Thyroid gland (tissue), 4 donors: Measurements from ENCODE around the gene MYPN. TPM values are rescaled to one million over a fixed set of nuclear protein-coding genes. Genes with fewer than 3 reads are reported as not detected.

Source experiments
- DNase-seq, 2 donors: peaks; one replicate each; pipeline ENCODE4 v3.0.0-alpha.2; 2019
- H3K27ac ChIP-seq, 3 donors: fragments of 200-600 bp; sonication (generic); 1 replicate in 2 of 3; 2 replicates in 1 of 3; pipeline ENCODE4 v1.5.1; 2016 to 2019; ENCODE audit warnings: mild to moderate bottlenecking in 1 of 3, moderate library complexity in 1 of 3
- H3K27me3 ChIP-seq: fragments of 200-600 bp; sonication (generic); one replicate; pipeline ENCODE4 v1.5.1; 2019
- H3K36me3 ChIP-seq, 2 donors: fragments of 200-600 bp; sonication (generic); one replicate each; pipeline ENCODE4 v1.5.1; 2016 to 2019
- H3K4me1 ChIP-seq, 2 donors: fragments of 200-600 bp; sonication (generic); one replicate each; pipeline ENCODE4 v1.5.1; 2017 to 2019
- H3K4me3 ChIP-seq, 3 donors: fragments of 200-600 bp; sonication (generic); replicated peaks in 1 of 3; 1 replicate in 2 of 3; 2 replicates in 1 of 3; pipeline ENCODE4 v1.5.1; 2016; ENCODE audit warnings: mild to moderate bottlenecking in 1 of 3
- H3K9me3 ChIP-seq: fragments of 200-600 bp; sonication (generic); one replicate; pipeline ENCODE4 v1.5.1; 2017
- POLR2A ChIP-seq, 2 donors: fragments of 450-650 bp; IDR thresholded peaks; one replicate each; pipeline ENCODE4 v1.6.1; 2017; ENCODE audit warnings: antibody characterized with exemption in 2 of 2, mild to moderate bottlenecking in 2 of 2, moderate library complexity in 1 of 2
- WGBS, 2 donors: methylation state at CpG; one replicate each; pipeline ENCODE4 v1.1.5; 2017; 5-methylcytosine and 5-hydroxymethylcytosine counted together
- intact Hi-C: fragments of 100-400 bp; cut with DNase I; formaldehyde crosslinking; loops from one replicate; pipeline ENCODE4 v1.15.1; 2023
- total RNA-seq, 4 donors: library from RNA; depleted of rRNA; stranded (reverse); fragments of >200 nt; gene quantifications; one replicate each; pipeline ENCODE4 v1.2.3, GENCODE V29; 2016
- TF ChIP-seq, protein P1 (sequence below), 6 experiments: fragments of 200-600 bp in 3 of 6; fragments of 450-650 bp in 3 of 6; sonication (generic) in 3 of 6; IDR thresholded peaks; one replicate each; pipeline ENCODE4 v1.5.1; 2016 to 2019; ENCODE audit warnings: antibody characterized with exemption in 6 of 6, mild to moderate bottlenecking in 2 of 6, inconsistent platforms in 1 of 6, moderate library complexity in 1 of 6

MYPN gene
- total RNA-seq, 4 donors from 2014 or later, result 0.11 TPM; not detected in 3

DNA sequence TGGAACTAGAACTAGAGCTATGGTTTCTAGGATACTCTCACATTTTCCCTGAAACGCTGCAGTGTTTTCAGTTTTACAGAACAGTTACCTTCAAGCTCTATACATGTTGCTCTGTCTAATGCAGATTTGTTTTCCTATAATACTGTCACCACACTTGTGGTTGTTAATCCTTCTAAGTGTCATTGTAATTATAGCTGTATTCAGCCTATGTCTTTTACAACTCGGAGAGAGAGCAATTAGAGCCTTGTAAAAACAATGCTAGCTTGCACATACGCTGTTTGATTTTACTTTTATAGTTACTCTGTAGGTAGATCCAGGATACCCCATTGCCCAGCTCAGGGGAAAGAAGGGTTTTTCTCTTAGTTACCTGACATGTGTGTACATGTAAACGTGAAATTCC lies 67.5 kb downstream of the MYPN start:
- intact Hi-C loops, result no loop called here
- WGBS, 2 donors, result 81 to 82% methylated on average over 4 of the region's 4 CpGs
- no peaks in the 10 kb centered on the region for H3K9me3 ChIP-seq
- TF ChIP-seq, protein P1, sequence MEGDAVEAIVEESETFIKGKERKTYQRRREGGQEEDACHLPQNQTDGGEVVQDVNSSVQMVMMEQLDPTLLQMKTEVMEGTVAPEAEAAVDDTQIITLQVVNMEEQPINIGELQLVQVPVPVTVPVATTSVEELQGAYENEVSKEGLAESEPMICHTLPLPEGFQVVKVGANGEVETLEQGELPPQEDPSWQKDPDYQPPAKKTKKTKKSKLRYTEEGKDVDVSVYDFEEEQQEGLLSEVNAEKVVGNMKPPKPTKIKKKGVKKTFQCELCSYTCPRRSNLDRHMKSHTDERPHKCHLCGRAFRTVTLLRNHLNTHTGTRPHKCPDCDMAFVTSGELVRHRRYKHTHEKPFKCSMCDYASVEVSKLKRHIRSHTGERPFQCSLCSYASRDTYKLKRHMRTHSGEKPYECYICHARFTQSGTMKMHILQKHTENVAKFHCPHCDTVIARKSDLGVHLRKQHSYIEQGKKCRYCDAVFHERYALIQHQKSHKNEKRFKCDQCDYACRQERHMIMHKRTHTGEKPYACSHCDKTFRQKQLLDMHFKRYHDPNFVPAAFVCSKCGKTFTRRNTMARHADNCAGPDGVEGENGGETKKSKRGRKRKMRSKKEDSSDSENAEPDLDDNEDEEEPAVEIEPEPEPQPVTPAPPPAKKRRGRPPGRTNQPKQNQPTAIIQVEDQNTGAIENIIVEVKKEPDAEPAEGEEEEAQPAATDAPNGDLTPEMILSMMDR (IDR thresholded peaks at IDR 0.05), result no peak
- no peak for TF ChIP-seq POLR2A (IDR thresholded peaks at IDR 0.05)
- no peak for DNase-seq
- H3K4me3 ChIP-seq, result no peak overlapping the region
- no peaks in the 10 kb centered on the region for H3K36me3 ChIP-seq
- H3K27ac ChIP-seq, result no peak overlapping the region
- no peaks in the 10 kb centered on the region for H3K27me3 ChIP-seq
- H3K4me1 ChIP-seq, result peaks cover 0 to 7% of the 10 kb centered on the region in 2 donors

DNA sequence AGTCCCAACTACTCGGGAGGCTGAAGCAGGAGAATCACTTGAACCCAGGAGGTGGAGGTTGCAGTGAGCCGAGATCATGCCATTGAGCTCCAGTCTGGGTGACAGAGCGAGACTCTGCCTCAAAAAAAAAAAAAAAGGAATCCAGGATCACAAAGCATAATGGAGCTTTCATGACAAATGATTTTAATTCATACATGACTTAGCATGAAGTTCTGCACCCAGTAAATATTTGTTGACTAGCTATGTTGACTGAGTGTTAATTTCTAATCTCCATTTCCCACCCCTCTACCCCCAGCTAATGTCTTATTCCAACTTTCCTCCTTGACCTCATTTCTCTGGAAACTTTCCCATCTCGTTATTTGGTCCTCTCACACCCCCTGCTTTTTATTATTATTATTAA lies 69.3 kb downstream of the MYPN start:
- Histone ChIP-seq H3K9me3 (no peaks in the 10 kb centered on the region), H3K36me3 (no peaks in the 10 kb centered on the region), H3K27ac (no peak overlapping the region), H3K4me3 (no peak overlapping the region), H3K4me1 (no peaks in the 10 kb centered on the region), H3K27me3 (no peaks in the 10 kb centered on the region)
- 84 to 89% methylated on average over 4 of the region's 4 CpGs for WGBS, 2 donors
- no peak for DNase-seq
- intact Hi-C loops, result no loop called here
- TF ChIP-seq POLR2A (IDR thresholded peaks at IDR 0.05), result no peak
- TF ChIP-seq, protein P1 (IDR thresholded peaks at IDR 0.05), result no peak

DNA sequence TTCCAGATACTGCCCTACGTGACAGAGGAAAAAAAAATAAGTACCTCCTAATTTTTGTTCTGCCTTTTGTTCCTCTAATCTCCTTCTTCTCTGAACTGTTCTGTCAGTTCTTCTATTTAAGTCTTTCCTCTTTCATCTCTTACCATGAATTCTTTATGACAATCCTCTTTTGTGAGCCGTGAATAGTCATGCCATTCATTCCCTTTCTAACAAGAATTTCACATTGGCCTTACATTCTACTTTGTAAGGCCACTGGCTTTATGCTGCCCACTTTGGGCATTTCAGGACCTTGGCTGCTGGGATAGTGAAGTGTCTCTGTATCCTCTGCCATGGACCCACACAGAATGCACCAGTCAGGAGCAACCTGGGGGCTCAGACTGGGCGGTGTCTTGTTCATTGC lies 69.7 kb downstream of the MYPN start:
- Histone ChIP-seq H3K27ac (no peak overlapping the region), H3K27me3 (no peaks in the 10 kb centered on the region), H3K4me3 (no peak overlapping the region), H3K9me3 (no peaks in the 10 kb centered on the region), H3K36me3 (no peaks in the 10 kb centered on the region), H3K4me1 (no peaks in the 10 kb centered on the region)
- TF ChIP-seq, protein P1 (IDR thresholded peaks at IDR 0.05), result no peak
- TF ChIP-seq POLR2A (IDR thresholded peaks at IDR 0.05), result no peak
- intact Hi-C loops, result no loop called here
- DNase-seq, result no peak
- WGBS, 2 donors, result 79 to 82% methylated on average over 3 of the region's 3 CpGs

DNA sequence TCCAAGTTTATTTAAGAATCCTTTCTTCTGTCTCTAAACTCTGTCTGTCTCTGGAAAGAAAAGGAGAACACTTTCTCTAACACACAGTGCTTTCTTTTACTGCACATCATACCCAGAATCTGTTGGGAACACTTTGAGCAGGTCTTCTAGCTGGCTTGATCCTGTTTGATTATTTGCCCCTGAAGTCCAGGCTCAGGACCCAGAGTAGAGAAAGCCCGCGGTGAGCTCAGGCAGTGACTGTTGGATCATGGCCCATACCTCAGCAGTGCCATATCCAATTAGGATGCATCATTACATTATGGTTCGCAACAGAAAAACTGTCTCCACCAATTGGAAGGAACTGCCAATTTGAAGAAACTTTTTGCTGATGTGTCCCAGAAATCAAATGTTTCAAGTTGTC lies 71.2 kb downstream of the MYPN start:
- WGBS, 2 donors, result 85 to 87% methylated on average over 3 of the region's 3 CpGs
- TF ChIP-seq, protein P1 (IDR thresholded peaks at IDR 0.05), result no peak
- no peak for TF ChIP-seq POLR2A (IDR thresholded peaks at IDR 0.05)
- intact Hi-C loops, result no loop called here
- Histone ChIP-seq H3K27ac (no peak overlapping the region), H3K4me3 (no peak overlapping the region), H3K4me1 (no peaks in the 10 kb centered on the region), H3K36me3 (no peaks in the 10 kb centered on the region), H3K27me3 (no peaks in the 10 kb centered on the region), H3K9me3 (no peaks in the 10 kb centered on the region)
- no peak for DNase-seq

DNA sequence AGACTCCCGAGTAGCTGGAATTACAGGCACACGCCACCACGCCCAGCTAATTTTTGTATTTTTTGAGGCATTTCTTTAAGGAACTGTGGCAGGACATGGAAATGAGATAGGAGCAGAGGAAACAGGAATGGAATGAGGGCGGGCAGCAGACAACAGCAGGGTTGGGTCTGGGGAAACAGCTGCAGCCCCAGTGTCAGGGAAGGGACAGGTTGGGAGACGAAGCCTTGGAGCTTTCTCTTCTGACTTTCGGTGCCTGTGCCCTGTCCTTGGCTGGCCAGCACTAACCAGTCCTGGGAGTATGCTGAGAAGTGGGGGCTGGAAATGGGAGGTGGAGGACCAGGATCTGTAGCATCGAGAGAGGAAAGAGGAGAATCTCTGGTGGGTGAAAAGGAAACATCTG lies 75.3 kb downstream of the MYPN start:
- WGBS, 2 donors, result 49 to 54% methylated on average over 7 of the region's 7 CpGs
- DNase-seq, result no peak
- Histone ChIP-seq H3K4me3 (no peak overlapping the region), H3K27ac (no peak overlapping the region), H3K4me1 (no peaks in the 10 kb centered on the region), H3K27me3 (no peaks in the 10 kb centered on the region), H3K36me3 (no peaks in the 10 kb centered on the region), H3K9me3 (no peaks in the 10 kb centered on the region)
- intact Hi-C loops, result no loop called here
- TF ChIP-seq, protein P1 (IDR thresholded peaks at IDR 0.05), result no peak
- no peak for TF ChIP-seq POLR2A (IDR thresholded peaks at IDR 0.05)
